HG03097 (cell line): ENCODE results near the gene NCKAP5.
"Not testable (repeated sequence)": the region's sequence is repeated elsewhere in the genome, so short reads cannot be mapped to it uniquely, and the experiment has no call there.

Source experiments
- ATAC-seq: cut with Tn5 transposase; IDR thresholded peaks from one replicate; pipeline ENCODE4 v1.9.1; 2021; ENCODE audit not compliant: unreplicated experiment, low FRiP score

Gene NCKAP5

GRCh38 chr2:133241224-133241571 lies 327.1 kb downstream of the NCKAP5 start:
- no peak for ATAC-seq

DNA sequence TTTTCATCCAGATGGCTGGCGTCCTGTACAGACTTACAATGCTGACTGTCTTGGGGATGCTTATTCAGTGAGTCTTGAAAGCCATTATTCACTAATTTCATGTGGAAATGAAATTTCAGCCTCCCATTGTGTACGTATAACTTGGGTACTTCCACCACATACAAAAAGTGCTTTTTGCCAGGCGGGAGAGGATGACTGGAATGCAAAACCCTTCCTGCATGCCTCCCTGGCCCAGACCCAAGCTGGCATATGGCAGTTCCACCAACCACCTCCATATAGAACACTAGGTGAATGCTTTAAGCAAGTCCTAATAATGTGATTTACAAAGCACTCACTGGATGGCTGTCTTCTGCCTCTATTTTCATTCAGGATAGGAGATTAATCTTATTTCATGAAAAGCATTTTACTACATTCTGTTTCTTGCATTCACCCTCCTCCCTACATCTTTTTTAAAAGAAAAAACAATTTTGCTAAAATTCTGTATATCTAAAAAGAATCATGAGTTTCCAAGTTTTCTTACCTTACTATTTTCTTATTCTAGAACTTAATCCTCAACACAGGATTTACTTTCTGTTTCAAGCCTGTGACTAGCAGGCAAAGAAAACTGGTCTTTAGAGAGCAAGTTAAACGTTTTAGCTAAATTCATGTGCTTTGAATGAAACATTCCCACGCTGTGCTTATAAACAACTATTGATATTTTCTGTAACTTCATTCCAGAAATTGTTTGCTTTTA lies 327.6 kb downstream of the NCKAP5 start:
- no peak for ATAC-seq

GRCh38 chr2:133235968-133236367 lies 332.3 kb downstream of the NCKAP5 start:
- no peak for ATAC-seq

DNA sequence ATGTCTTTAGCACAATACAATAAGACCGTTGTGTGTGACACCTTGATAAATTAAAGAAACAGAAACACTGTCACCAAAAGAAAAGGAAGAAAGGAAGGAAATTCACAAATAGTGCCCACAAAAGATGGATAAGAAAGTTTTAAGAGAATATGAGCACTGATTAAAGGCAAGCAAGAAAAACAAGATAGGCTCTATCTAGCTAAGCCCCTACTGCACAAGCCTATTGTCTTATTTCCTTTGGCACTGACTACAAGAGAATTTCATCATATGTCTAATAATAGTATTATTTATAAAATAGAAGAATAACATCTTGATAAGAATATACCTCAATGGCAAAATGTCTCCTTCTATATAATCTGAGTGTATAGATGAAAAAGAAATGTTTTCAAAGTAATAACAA lies 335.7 kb downstream of the NCKAP5 start:
- ATAC-seq = no peak

GRCh38 chr2:133231264-133231663 lies 337.0 kb downstream of the NCKAP5 start:
- no peak for ATAC-seq

DNA sequence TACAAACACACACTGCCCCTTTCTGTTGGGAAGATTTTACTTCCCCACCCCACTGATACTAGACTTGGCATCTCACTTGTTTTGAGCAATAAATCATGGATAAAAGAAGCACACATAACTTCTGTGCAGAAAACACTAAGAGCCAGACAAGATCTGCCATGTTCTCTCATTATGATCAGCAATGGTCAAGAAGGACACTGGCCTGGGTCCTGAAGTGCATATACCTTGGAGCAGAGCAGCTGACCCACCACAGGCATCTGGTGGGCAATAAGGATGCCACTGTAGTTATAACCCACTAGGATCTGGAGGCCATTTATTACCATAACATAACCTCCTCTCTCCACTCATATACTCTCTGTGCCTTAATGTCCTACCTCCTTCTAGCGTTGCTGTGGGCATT lies 338.3 kb downstream of the NCKAP5 start:
- ATAC-seq = no peak

GRCh38 chr2:133223226-133223625 lies 345.0 kb downstream of the NCKAP5 start:
- no peak for ATAC-seq

DNA sequence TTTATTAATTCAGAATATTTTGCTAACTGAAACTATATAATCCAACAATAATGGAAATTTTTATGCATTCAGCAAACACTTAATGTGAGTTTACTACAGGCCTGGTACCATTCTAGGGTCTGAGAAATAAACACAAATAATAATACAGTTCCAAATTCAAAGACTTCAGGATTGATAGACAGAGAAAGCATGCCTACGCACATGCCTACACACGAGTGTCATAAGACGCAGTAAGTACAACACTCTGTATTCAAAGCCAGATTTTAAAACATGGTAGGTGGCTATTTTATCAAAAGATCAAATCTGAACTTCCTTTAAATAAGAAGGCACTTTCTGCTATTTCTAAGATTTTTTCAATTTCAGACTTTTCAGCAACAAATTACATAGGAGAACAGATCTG lies 346.9 kb downstream of the NCKAP5 start:
- ATAC-seq = no peak

- ATAC-seq = no peak
Measured at GRCh38 chr2:133218204-133218603, 350.1 kb downstream of the NCKAP5 start.

DNA sequence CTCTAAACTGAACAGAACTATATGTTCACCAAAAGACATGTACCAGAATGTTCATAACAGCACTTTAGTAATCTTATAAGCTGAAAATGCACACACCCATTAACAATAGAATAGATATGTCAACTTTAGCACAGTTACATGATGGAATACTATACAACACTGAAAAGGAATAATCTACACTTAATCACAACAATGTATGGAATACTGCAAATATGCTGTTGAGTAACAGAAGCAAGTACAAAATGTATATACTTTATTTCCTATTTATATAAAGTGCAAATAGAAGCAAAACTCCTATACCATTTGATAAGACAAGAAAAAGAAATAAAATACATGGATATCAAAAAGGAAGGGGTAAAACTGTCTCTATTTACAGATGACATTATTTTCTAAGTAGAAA lies 352.8 kb downstream of the NCKAP5 start:
- ATAC-seq = no peak

- no peak for ATAC-seq
Measured at GRCh38 chr2:133213651-133214050, 354.6 kb downstream of the NCKAP5 start.

DNA sequence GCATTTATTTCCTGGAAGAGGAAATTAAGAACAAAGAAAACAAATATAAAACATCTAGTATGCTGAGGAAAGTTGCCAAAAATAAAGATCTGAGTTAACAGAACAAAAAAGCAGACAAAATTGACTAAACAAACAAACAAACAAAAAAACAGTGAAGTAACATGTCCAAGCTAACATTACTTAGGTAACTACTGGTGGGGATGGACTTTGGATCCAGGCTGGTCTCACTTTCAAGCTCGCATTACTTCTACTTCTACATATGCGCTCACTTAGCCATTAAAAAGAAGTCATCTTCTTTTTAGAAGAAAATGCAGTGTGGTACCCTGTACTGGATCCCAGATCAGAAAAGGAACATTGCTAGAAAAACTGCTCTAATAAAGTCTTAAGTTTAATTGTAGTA lies 358.9 kb downstream of the NCKAP5 start:
- ATAC-seq = no peak

DNA sequence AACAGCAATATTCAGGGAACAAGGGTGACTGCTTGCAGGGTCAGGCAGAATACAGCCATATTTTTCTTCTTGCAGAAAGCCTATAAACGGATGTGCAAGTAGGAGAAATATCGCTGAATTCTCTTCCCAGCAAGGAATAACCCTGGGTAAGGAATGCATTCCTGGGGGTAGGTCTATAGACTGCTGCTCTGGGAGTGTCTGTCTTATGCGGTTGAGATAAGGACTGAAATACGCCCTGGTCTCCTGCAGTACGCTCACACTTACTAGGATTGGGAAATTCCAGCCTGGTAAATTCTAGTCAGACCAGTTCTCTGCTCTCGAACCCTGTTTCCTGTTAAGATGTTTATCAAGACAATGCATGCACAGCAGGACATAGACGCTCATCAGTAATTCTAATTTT lies 361.6 kb downstream of the NCKAP5 start:
- not testable (repeated sequence) for ATAC-seq

DNA sequence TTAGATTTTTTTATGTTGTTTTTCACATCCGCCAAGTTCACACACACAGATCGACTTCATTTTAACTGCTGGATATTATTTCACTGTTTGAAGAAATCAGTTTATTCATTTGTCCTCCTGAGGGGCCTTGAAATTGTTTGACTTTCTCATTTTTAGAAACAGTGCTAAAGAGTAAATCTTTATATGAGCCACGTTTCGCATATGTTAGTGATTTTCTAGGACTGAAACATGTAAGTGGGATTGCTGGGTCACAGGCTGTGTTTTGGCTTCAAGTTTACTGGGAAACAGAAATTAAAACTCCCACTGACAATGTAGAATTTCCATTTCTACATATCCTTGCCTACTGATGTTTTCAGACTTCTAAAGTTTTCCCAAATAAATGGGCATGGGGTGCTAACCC lies 363.8 kb downstream of the NCKAP5 start:
- no peak for ATAC-seq

DNA sequence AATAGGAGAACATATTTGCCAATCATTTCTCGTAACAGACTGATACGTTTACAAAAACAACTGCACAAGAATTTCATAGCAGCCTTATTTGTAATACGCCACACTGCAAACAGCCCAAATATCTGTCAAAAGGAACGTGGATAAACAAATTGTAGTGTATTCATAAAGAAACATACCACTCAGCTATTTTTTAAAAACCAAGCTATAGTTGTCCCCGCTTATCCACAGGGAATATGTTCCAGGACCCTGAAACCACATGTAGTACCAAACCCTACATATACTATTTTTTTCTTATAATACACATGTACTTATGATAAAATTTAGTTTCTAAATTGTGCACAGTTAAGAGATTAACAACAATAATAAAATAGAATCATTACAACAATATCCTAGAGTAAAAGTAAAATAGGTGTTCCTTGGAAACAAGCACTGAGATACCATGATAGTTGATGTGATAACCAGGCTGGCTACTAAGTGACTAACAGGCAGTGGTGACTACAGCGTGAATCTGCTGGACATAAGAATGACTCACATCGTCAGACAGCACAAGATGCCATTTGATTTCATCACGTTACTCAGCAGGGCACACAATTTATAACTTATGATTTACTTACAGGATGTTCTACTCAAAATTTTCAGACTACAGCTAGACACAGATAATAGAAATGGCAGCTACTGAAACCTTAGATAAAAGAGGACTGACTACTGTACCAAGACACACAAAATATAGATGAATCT lies 367.4 kb downstream of the NCKAP5 start:
- no peak for ATAC-seq

DNA sequence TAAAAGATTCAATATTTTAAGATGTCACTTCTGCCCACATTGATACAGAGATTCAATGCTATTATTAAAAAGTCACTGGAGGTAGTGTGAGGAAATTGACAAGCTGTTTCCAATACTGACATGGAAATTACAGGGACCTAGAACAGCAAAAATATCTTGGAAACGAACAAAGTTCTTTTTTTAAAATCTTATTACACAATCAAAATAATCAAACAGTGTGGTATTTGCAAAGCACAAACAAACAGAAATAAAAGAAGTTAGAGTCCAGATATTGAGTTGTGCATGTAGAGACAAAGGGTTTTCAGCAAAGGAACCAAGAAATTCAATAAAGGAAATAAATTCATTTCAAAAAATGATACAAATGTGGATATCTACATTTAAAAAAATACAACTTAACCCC lies 369.6 kb downstream of the NCKAP5 start:
- no peak for ATAC-seq

DNA sequence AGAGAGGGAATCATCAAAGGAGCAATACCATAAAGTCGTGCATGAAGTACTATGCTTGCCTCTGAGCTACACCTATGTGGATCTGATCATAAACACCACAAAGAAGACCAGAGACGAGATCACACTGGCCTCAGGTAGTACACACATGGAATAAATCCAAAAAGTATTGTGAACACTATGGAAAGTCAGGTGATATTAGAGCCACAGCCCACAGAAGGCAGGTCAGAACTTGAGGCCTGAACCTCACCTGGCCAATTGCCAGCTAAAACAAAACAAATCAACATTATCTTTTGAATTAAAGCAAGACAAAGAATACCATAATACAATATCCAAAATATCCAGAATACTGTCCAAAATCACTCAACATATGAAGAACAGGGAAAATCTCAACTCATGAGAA lies 371.1 kb downstream of the NCKAP5 start:
- no peak for ATAC-seq

DNA sequence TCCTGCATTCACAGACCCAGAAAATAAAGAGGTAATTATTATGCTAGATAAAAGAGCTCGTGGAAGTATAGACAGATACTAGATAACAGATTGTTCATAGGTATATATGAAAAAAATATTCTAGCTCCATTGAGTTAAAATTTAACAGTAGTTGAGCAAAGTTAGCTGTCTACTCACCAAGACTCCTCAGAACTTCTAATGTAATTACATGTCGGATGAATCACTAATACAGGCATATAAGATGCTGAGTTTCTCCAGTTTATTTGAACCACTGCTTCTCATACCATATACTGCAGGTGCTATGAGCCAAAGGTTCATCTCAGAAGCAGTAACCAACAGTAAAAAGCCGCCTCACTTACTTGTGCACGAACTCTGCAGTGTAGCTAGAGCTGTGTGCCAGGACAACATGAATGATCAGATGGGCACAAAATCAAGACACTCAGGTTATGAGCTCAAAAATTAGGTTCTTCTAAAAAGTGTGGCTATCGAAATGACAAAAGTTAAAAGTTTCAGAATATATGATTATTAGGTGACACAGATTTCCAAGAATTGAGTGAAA lies 373.4 kb downstream of the NCKAP5 start:
- no peak for ATAC-seq

DNA sequence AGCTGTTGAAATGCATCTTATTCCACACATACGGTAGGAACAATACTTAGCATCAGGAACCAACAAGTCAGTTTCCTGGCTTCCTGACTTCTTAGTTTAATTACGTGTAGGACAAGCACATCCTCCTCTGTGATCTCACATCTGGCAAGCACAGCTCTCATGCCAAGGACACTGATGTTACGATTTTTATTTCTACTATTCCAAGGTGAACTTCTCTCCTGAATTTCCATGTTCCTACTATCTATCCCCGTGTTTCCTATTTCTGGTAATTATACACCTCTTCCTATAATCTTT lies 374.0 kb downstream of the NCKAP5 start:
- ATAC-seq = no peak

DNA sequence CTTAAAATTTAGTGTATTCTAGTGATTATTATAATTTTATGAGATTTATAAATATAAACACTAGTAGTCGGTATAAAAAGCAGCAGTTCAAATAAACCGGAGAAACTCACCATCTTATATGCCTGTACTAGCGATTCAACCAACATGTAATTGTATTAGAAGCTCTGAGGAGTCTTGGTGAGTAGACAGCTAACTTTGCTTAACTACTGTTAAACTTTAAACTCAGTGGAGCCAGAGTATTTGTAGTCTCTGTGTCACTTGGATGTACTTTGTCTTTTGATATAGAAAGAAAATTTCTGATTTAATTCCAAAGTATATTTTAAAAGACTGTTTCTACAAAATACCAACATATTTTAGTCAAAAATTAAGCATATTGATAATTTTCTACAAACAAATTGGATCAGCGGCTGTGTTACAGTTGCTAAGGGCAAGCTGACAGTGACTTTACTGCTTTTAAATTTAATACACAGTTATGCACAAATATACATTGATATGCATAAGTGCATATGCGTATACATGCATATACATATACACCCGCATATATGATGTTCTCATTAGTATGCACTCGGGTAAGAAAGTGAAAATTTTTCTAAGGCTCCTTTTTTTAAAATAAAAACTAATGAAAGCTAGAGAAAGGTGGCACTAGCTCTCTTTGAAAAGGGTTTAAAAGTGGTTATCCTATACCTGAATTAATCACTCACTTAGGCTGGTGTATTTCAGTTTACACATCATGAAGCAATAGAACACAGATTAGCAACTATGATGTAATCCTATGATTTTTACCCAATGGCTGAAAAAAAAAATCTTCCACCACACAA lies 374.5 kb downstream of the NCKAP5 start:
- ATAC-seq = no peak

DNA sequence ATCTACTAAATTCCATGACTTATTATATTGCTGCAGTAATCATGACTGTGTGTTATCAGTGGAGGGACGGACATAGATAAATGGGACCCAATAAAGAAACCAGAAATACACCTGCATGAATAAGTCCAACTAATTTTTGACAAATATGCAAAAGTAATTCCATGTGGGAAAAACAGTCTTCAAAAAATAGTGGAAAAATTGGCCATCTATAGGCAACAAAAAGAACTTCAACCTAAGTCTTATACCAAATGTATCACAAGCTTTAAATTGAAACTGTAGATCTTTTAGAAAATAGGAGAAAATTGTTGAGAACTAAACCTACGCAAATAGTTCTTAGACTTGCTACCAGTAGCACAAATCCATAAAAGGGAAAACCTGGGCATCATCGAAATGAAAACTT lies 376.2 kb downstream of the NCKAP5 start:
- no peak for ATAC-seq
